Natural killer cell (primary cell): ENCODE measurements around the gene CATSPER3. TPM values are rescaled to one million over a fixed set of nuclear protein-coding genes. Genes with fewer than 3 reads are reported as not detected.

Source experiments
- ATAC-seq, 3 donors: fragments of 150-1000 bp in 2 of 3; fragments of 200-7000 bp in 1 of 3; cut with Tn5 transposase; 1 replicate in 1 of 3; 2 replicates in 2 of 3; pipeline ENCODE4 v1.10.0; 2021; ENCODE audit warnings: mild to moderate bottlenecking in 2 of 3, moderate library complexity in 2 of 3
- DNase-seq, 2 donors: peaks; one replicate each; pipeline versions ENCODE4 v3.0.0 to v3.0.0-alpha.2; 2013 to 2021; ENCODE audit warnings: mixed read lengths in 1 of 2
- H3K27ac ChIP-seq: one replicate; pipeline ENCODE4 v1.5.1; 2013; ENCODE audit warnings: mild to moderate bottlenecking, low read length
- H3K27me3 ChIP-seq: one replicate; pipeline ENCODE4 v1.6.1; 2013; ENCODE audit warnings: low read length; ENCODE audit not compliant: control insufficient read depth, insufficient read depth
- H3K36me3 ChIP-seq: one replicate; pipeline ENCODE4 v1.6.1; 2013; ENCODE audit warnings: low read length; ENCODE audit not compliant: control insufficient read depth, insufficient read depth
- H3K4me1 ChIP-seq: one replicate; pipeline ENCODE4 v1.6.1; 2013; ENCODE audit warnings: low read length; ENCODE audit not compliant: control insufficient read depth, insufficient read depth
- H3K4me3 ChIP-seq: one replicate; pipeline ENCODE4 v1.5.1; 2013; ENCODE audit warnings: low read length
- H3K9me3 ChIP-seq: one replicate; pipeline ENCODE4 v1.6.1; 2013; ENCODE audit warnings: low read length; ENCODE audit not compliant: control insufficient read depth, insufficient read depth
- H3K27ac Mint-ChIP-seq, 2 donors: one replicate each; pipeline ENCODE4 v1.8.0; 2022; ENCODE audit warnings: mild to moderate bottlenecking in 2 of 2, mixed read lengths in 2 of 2, moderate library complexity in 1 of 2
- H3K27me3 Mint-ChIP-seq, 2 donors: one replicate each; pipeline ENCODE4 v1.8.0; 2022; ENCODE audit warnings: low read depth in 2 of 2, mixed read lengths in 2 of 2
- H3K36me3 Mint-ChIP-seq: one replicate; pipeline ENCODE4 v1.8.0; 2022; ENCODE audit warnings: mixed read lengths
- H3K4me1 Mint-ChIP-seq, 2 donors: one replicate each; pipeline ENCODE4 v1.8.0; 2022; ENCODE audit warnings: mixed read lengths in 2 of 2
- H3K4me3 Mint-ChIP-seq: one replicate; pipeline ENCODE4 v1.8.0; 2022; ENCODE audit warnings: mild to moderate bottlenecking, moderate library complexity, mixed read lengths
- H3K9me3 Mint-ChIP-seq, 2 donors: one replicate each; pipeline ENCODE4 v1.8.0; 2022; ENCODE audit warnings: mixed read lengths in 2 of 2
- WGBS: methylation state at CpG from one replicate; pipeline ENCODE4 v1.1.7; 2013; ENCODE audit warnings: missing lambda C conversion rate; ENCODE audit not compliant: insufficient coverage; 5-methylcytosine and 5-hydroxymethylcytosine counted together
- intact Hi-C: fragments of 100-400 bp; cut with micrococcal nuclease; formaldehyde crosslinking; loops from one replicate; pipeline ENCODE4 v1.14.2; 2022
- total RNA-seq, 4 donors: library from RNA; stranded (reverse); fragments of 120-200 nt in 1 of 4; gene quantifications; one replicate each; pipeline versions ENCODE4 v1.2.3 to v1.2.4, GENCODE V29; 2013 to 2022
- TF ChIP-seq, protein P1 (sequence below): fragments of 200-600 bp; IDR thresholded peaks from one replicate; pipeline ENCODE4 v1.8.0; 2022; ENCODE audit warnings: antibody characterized with exemption

The CATSPER3 gene
- total RNA-seq, 3 donors from 2014 or later (not counting 1 experiment from before 2014, with no cell fraction given) = 0.31 to 0.79 (median 0.55) TPM

DNA sequence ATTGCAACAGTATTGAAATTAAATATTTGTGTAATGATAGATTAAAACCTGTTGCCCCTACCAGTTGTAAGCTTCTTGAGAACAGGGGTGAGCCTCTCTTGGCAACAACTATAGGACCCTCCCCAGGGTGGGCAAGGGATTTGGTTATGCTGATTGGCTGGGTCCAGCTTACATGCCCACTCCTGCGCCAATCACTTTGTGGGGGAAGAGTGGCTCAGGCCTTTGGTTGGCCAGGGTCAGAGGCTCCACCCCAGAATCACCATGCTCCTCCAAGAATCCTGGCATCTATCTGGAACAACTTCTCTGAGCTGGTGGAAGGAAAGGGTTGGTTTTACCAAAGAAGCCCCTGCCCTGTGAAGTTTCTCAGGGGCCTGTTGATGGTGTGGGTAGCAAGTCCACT lies 74.9 kb downstream of the CATSPER3 start:
- Mint-ChIP-seq H3K27me3 (peaks cover 36 to 52% of the 10 kb centered on the region in 2 donors), H3K9me3 (no peaks in the 10 kb centered on the region), H3K27ac (no peak overlapping the region), H3K4me3 (no peak overlapping the region), H3K4me1 (no peaks in the 10 kb centered on the region), H3K36me3 (no peaks in the 10 kb centered on the region)
- 100% methylated on average over 1 of the region's 1 CpG for WGBS
- Histone ChIP-seq H3K4me3 (no peak overlapping the region), H3K27me3 (peaks cover 30% of the 10 kb centered on the region), H3K27ac (no peak overlapping the region), H3K36me3 (no peaks in the 10 kb centered on the region), H3K4me1 (peaks cover 16% of the 10 kb centered on the region), H3K9me3 (no peaks in the 10 kb centered on the region)
- DNase-seq (no peak), ATAC-seq (no peak)
- TF ChIP-seq, protein P1, sequence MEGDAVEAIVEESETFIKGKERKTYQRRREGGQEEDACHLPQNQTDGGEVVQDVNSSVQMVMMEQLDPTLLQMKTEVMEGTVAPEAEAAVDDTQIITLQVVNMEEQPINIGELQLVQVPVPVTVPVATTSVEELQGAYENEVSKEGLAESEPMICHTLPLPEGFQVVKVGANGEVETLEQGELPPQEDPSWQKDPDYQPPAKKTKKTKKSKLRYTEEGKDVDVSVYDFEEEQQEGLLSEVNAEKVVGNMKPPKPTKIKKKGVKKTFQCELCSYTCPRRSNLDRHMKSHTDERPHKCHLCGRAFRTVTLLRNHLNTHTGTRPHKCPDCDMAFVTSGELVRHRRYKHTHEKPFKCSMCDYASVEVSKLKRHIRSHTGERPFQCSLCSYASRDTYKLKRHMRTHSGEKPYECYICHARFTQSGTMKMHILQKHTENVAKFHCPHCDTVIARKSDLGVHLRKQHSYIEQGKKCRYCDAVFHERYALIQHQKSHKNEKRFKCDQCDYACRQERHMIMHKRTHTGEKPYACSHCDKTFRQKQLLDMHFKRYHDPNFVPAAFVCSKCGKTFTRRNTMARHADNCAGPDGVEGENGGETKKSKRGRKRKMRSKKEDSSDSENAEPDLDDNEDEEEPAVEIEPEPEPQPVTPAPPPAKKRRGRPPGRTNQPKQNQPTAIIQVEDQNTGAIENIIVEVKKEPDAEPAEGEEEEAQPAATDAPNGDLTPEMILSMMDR = no peak
- intact Hi-C loops = no loop called here

DNA sequence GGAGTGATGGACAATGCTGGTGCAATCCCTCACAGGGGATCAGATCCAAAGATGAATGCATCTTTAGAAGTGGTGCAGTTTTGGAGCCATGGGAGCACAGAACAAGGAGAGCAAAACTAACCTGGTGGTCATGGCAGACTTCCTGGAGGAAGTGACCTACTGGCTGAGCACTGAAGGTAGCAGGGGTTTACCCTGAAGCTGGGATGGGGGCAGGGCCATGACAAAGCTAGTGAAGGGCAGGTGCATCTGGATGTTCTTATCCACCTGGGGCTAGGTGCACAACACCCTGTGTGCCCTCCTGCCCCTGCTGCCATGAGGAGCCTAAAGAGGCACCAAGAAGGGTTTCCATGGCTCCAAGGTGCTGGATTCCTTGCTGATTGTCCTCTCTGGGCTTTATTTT lies 77.8 kb downstream of the CATSPER3 start:
- peaks cover 12% of the 10 kb centered on the region for H3K27me3 ChIP-seq
- H3K4me3 ChIP-seq = no peak overlapping the region
- no peaks in the 10 kb centered on the region for H3K36me3 ChIP-seq
- peaks cover 40 to 62% of the 10 kb centered on the region in 2 donors for H3K27me3 Mint-ChIP-seq
- H3K4me3 Mint-ChIP-seq = no peak overlapping the region
- H3K4me1 Mint-ChIP-seq = no peaks in the 10 kb centered on the region
- no peaks in the 10 kb centered on the region for H3K36me3 Mint-ChIP-seq
- H3K9me3 ChIP-seq = no peaks in the 10 kb centered on the region
- H3K4me1 ChIP-seq = no peaks in the 10 kb centered on the region
- no peak overlapping the region for H3K27ac Mint-ChIP-seq
- TF ChIP-seq, protein P1 = no peak
- intact Hi-C loops = no loop called here
- H3K27ac ChIP-seq = no peak overlapping the region
- DNase-seq (no peak), ATAC-seq (no peak)
- H3K9me3 Mint-ChIP-seq = no peaks in the 10 kb centered on the region

DNA sequence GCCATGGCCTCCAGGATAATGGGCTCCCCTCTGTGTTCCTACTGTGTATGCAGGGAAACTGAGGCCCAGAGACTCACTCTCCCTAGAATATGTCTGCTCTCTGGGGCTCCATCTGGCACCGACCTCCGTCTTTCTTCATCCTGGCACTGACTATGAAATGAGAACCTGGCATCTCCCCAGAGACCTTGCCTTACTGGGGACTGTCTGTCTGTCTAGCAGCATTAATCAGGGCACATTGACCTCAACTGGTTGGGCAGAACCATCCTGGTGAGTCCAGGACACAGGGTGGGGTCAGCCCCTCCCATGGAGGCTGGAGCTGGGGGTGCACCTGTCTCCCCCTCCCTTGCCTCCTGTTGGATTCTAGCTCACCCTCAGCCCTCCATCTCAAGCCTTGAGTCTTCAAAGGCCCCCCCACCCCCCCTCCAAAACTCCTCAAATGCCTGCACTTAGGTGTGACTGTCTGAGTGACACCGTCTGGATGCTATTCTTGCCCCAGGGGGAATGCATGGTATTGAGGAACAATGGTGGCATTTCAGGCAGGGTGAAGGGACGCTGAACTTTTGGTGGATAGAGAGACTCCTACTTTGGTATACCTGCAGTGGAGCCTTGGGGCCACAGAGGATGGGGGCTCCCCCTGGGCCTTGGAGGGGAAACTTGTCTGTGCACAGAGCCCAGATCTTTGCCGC lies 79.1 kb downstream of the CATSPER3 start:
- ATAC-seq = no peak
- WGBS = 75% methylated on average over 5 of the region's 5 CpGs

More for the DNA sequence above, 79.1 kb downstream of the CATSPER3 start:
- Mint-ChIP-seq H3K27me3 (peaks cover 44 to 59% of the 10 kb centered on the region in 2 donors), H3K4me3 (no peak overlapping the region), H3K36me3 (no peaks in the 10 kb centered on the region), H3K27ac (no peak overlapping the region), H3K4me1 (no peaks in the 10 kb centered on the region), H3K9me3 (no peaks in the 10 kb centered on the region)
- intact Hi-C loops = no loop called here
- Histone ChIP-seq H3K4me3 (no peak overlapping the region), H3K27me3 (peaks cover 6% of the 10 kb centered on the region), H3K4me1 (no peaks in the 10 kb centered on the region), H3K27ac (no peak overlapping the region), H3K36me3 (no peaks in the 10 kb centered on the region), H3K9me3 (no peaks in the 10 kb centered on the region)
- TF ChIP-seq, protein P1 = no peak
- no peak for DNase-seq
